Hepatocyte (in vitro differentiated cells): ENCODE results near the gene RGS17.

Source experiments
- EZH2 ChIP-seq: fragments of 200-600 bp; sonication (generic); IDR thresholded peaks from 2 replicates; pipeline ENCODE4 v1.6.1; 2016; ENCODE audit warnings: antibody characterized with exemption, mild to moderate bottlenecking, borderline replicate concordance
- EZH2phosphoT487 ChIP-seq: fragments of 200-600 bp; sonication (generic); IDR thresholded peaks from one replicate; pipeline ENCODE4 v1.6.1; 2018; ENCODE audit warnings: antibody characterized with exemption, mild to moderate bottlenecking, low read depth, moderate library complexity; ENCODE audit not compliant: unreplicated experiment, severe bottlenecking
- TF ChIP-seq, protein P1 (sequence below): fragments of 200-600 bp; sonication (generic); IDR thresholded peaks from 2 replicates; pipeline ENCODE4 v1.5.1; 2016; ENCODE audit warnings: antibody characterized with exemption, mild to moderate bottlenecking; ENCODE audit not compliant: poor library complexity

DNA sequence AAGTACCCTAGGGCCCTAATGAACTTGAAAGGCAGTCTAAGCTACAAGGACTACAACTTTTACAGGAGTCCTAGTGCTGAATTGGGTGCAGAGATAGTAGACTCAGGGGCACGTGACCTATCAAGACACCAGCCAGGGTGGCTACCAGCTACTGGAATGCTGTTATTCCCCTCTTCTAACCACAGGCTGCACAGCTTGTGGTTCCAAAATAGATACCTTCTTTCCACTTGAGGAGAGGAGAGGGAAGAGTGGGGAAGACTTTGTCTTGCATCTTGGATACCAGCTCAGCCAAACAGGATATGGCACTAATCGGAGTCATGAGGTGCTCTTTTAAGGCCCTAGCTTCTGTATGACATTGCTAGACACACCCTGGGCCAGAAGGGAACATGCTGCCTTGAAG, 68.6 kb downstream of the RGS17 start:
- TF ChIP-seq, protein P1, sequence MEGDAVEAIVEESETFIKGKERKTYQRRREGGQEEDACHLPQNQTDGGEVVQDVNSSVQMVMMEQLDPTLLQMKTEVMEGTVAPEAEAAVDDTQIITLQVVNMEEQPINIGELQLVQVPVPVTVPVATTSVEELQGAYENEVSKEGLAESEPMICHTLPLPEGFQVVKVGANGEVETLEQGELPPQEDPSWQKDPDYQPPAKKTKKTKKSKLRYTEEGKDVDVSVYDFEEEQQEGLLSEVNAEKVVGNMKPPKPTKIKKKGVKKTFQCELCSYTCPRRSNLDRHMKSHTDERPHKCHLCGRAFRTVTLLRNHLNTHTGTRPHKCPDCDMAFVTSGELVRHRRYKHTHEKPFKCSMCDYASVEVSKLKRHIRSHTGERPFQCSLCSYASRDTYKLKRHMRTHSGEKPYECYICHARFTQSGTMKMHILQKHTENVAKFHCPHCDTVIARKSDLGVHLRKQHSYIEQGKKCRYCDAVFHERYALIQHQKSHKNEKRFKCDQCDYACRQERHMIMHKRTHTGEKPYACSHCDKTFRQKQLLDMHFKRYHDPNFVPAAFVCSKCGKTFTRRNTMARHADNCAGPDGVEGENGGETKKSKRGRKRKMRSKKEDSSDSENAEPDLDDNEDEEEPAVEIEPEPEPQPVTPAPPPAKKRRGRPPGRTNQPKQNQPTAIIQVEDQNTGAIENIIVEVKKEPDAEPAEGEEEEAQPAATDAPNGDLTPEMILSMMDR: no peak
- no peak for TF ChIP-seq EZH2
- no peak for TF ChIP-seq EZH2phosphoT487
